OCI-LY7 (cell line): Measurements from ENCODE around the gene SMARCA2.

Experiments used
- CTCF ChIP-seq: fragments of 200-600 bp; sonication (generic); conservative IDR thresholded peaks from 2 replicates; pipeline ENCODE4 v1.5.1; 2014; ENCODE audit warnings: mild to moderate bottlenecking, antibody characterized with exemption, low read length, moderate library complexity, mixed read lengths
- EZH2phosphoT487 ChIP-seq: fragments of 200-600 bp; sonication (generic); IDR thresholded peaks from 2 replicates; pipeline ENCODE4 v1.6.1; 2018; ENCODE audit warnings: low read depth, borderline replicate concordance, mild to moderate bottlenecking, mixed run types, antibody characterized with exemption, low read length, moderate library complexity, mixed read lengths

- TF ChIP-seq CTCF (no peak), EZH2phosphoT487 (no peak)
Observed at GRCh38 chr9:2134391-2134790, 119.2 kb downstream of the SMARCA2 start.
